ENCODE data around the gene RIPK3. TPM values are rescaled to one million over a fixed set of nuclear protein-coding genes. Genes with fewer than 3 reads are reported as not detected.
"Not testable (repeated sequence)": the region's sequence is repeated elsewhere in the genome, so short reads cannot be mapped to it uniquely, and the experiment has no call there.

Gene RIPK3
- 10 to 100 TPM; 13.5 to 21.4 (median 16.0) TPM for polyA plus RNA-seq

DNA sequence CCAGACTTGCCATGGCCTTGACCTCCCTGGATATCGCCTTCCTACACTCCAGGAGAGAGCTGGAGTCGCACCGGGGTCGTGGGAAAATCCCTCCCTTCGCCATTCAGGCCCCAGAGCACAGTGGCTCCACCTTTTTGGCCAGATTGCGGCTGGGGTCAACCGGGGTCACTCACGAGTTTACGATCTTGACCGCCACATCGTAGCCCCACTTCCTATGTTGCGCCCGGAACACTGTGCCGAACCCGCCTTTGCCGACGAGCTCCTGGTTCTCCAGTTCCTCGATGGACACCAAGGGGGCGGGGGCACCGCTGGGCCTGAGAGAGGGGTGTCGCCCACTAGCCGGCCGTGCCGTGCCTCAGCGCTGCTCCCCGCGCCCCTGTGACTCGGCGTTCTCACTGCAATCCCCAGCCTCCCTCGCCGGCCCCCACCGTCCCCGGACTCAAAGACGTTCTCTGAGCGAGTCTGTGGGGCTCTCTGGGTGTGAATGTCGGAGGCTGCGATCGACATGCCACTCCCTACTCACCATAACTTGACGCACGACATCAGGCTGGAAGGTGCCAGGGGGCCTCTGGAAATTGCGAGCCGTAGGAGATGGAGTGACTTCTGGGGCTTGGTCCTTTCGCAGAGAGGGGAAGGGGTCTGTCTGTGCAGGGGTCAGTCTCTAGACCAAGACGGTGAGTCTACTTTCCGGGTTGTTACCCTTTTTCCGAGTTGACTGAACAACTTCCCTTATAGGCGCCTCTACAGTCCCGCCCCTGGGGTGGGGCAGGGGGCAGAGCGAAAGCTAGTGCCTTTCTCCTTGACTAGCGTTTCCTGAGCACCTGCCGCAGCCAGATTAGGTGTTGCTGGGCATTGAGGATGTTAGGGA lies at the start of gene RIPK3:
Gene RIPK3 (minus strand): TSS at position 708 of the 868 bp plus-strand sequence. CDS start 165 bp downstream, at position 543.
- Mint-ChIP-seq H3K4me3 (peak within 1 kb of the TSS; percentile 96 to 97 (median 96)), H3K27me3 (ENCODE audit: low read depth in 3 of 3) (peaks cover 4 to 21% (median 4%) of the 10 kb centered on the region in 3 donors), H3K9me3 (no peaks in the 10 kb centered on the region), H3K36me3 (peaks cover 11 to 28% (median 15%) of the 10 kb centered on the region in 3 donors), H3K27ac (peak within 1 kb of the TSS; percentile 85 to 97 (median 93)), H3K4me1 (peaks cover 35 to 39% of the 10 kb centered on the region in 2 donors)
- DNase-seq, result peak; percentile 52 to 57 (median 54)

DNA sequence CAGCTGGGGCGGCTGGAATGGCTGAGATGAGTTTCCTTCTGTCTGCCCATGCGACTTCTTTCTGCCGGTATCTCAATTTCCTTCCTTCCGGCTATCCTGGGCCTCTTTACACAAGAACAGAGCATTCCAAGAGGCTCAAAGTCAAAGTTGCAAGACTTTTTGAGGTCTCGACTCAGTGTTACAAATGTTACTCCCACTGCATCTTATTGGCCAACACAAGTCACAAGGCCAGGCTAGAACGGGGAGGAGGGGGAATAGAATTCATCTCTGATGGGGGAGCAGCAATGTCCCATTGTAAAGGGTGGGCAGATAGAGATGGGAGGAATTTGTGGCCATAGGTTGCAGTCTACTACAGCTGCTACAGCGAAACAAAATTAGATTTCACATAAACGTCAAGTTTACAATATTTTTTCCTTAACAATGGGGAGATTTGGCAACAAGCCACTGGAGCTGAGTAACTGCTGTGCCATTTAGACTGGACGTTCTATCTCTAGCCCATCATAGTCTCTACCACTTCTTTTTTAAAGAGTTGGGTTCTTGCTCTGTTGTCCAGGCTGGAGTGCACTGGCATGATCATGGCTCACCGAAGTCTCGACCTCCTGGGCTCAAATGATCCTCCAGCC lies 49.5 kb upstream of the RIPK3 start:
- Mint-ChIP-seq H3K9me3 (no peaks in the 10 kb centered on the region), H3K27ac (no peak overlapping the region), H3K36me3 (no peaks in the 10 kb centered on the region), H3K27me3 (ENCODE audit: low read depth in 3 of 3) (peaks cover 2 to 10% (median 4%) of the 10 kb centered on the region in 3 donors), H3K4me1 (no peaks in the 10 kb centered on the region), H3K4me3 (no peak overlapping the region)
- DNase-seq, result no peak

DNA sequence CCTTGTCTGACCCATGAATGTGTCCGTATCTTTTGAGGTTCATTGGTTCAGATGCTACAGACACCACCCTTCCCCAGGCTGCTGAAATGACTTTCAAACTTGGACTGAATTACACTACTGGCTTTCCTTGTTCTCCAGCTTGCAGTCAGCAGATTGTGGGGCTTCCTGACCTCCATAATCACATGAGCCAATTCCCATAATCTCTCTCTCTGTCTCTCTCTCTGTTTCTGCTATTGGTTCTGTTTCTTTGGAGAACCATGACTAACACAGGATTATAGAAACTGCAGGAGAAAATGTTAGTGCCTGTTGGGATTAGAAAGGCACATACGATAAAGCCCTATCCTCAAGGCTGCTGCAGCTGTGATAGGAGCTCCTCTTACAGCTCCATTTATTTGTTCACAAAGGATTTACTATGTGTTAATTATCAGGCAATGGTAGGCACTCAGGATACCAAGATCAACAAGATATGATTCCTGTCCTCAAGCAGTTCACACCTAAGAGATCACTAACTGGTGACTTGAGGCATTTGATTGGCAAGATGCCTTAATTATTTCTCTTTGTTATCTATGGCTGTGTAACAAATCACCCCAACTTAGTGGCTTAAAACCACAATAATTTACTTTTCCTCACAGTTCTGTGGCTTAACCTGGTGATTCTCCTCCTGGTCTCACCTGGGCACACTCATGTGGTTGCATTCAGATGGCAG lies 48.8 kb upstream of the RIPK3 start:
- Mint-ChIP-seq H3K27ac (no peak overlapping the region), H3K4me1 (no peaks in the 10 kb centered on the region), H3K36me3 (no peaks in the 10 kb centered on the region), H3K9me3 (no peaks in the 10 kb centered on the region), H3K27me3 (ENCODE audit: low read depth in 3 of 3) (peaks cover 2 to 10% (median 4%) of the 10 kb centered on the region in 3 donors), H3K4me3 (no peak overlapping the region)
- no peak for DNase-seq

DNA sequence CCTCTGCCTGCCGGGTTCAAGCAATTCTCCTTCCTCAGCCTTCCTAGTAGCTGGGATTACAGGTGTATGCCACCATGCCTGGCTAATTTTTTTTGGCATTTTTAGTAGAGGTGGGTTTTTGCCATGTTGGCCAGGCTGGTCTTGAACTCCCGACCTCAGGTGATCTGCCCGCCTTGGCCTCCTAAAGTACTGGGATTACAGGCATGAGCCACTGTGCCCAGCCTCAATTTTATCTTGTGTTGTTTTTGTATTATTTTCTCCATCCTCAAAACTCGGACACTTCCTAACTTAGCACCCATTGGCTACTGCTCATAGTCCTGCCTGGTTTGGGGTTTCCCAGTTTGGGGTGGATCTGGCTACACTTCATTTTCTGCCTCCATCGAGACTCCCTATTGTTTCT lies 47.8 kb upstream of the RIPK3 start:
- not testable (repeated sequence) for H3K27me3 Mint-ChIP-seq (ENCODE audit: low read depth in 3 of 3); H3K4me3 Mint-ChIP-seq

DNA sequence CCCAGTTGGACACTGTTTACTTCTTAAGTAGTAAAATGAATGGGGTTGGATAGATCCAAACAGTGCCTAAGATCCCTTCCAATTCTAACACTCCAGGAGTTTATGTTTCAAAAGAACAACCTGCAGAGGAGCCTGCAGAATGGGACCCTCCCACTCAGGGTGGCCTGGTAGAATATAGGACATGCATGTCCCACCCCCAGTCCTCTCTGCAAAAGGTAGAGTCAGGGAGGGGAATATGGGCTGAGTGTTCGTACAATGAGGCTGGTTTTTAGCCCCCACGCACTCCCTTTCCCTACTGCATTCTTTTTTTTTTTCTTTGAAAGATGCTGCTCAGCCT lies 47.2 kb upstream of the RIPK3 start:
- Mint-ChIP-seq H3K27me3 (ENCODE audit: low read depth in 3 of 3) (peaks cover 2 to 10% (median 4%) of the 10 kb centered on the region in 3 donors), H3K36me3 (no peaks in the 10 kb centered on the region), H3K4me3 (no peak overlapping the region), H3K27ac (no peak overlapping the region), H3K9me3 (no peaks in the 10 kb centered on the region), H3K4me1 (no peaks in the 10 kb centered on the region)
- DNase-seq, result no peak

More for the DNA sequence above, 47.8 kb upstream of the RIPK3 start:
- not testable (repeated sequence) for H3K36me3 Mint-ChIP-seq, DNase-seq, H3K27ac Mint-ChIP-seq, H3K4me1 Mint-ChIP-seq, H3K9me3 Mint-ChIP-seq

DNA sequence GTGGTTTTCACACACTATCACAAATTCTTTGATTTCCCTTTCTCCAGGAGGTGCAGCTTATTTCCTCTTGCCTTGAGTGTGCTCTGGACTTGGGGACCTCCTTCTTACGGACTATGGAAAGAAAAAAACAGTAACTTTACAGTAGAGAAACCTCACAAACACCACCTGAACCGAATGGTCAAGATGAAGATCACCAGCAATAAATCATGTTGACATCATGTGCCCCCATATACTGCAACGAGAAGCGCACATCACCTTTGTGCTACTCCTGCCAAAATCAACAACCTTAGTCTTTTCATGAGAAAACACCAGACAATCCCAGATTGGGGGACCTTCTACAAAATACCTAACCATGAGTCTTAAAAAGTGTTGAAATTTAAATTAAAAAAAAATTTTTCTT lies 45.7 kb upstream of the RIPK3 start:
- no peaks in the 10 kb centered on the region for H3K9me3 Mint-ChIP-seq
- H3K27ac Mint-ChIP-seq, result no peak overlapping the region
- H3K4me1 Mint-ChIP-seq, result no peaks in the 10 kb centered on the region
- no peak for DNase-seq
- no peak overlapping the region for H3K4me3 Mint-ChIP-seq
- H3K27me3 Mint-ChIP-seq (ENCODE audit: low read depth in 3 of 3), result peaks cover 4 to 7% (median 5%) of the 10 kb centered on the region in 3 donors
- no peaks in the 10 kb centered on the region for H3K36me3 Mint-ChIP-seq

DNA sequence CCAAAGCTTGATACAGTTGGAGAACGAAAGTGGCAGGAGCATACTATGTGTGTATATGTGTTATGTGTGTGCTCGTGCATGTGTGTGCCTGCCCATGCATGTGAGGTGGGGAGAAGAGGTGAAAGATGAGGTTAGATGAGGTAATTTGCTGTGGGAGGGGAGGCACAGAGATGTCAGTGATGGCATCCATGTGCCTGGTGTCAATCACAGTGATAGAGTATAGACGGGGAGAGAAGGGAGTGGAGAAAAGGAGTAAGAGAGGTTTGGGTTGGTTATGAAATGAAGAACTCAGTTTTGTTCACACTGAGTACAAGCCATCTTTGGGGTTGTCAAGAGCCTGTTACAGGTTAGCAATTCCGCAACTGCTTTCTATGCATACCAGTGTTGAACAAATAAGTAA lies 44.4 kb upstream of the RIPK3 start:
- no peaks in the 10 kb centered on the region for H3K36me3 Mint-ChIP-seq
- H3K27me3 Mint-ChIP-seq (ENCODE audit: low read depth in 3 of 3), result peaks cover 3 to 5% (median 3%) of the 10 kb centered on the region in 3 donors
- DNase-seq, result no peak
- H3K27ac Mint-ChIP-seq, result no peak overlapping the region
- no peak overlapping the region for H3K4me3 Mint-ChIP-seq
- no peaks in the 10 kb centered on the region for H3K4me1 Mint-ChIP-seq
- no peaks in the 10 kb centered on the region for H3K9me3 Mint-ChIP-seq

DNA sequence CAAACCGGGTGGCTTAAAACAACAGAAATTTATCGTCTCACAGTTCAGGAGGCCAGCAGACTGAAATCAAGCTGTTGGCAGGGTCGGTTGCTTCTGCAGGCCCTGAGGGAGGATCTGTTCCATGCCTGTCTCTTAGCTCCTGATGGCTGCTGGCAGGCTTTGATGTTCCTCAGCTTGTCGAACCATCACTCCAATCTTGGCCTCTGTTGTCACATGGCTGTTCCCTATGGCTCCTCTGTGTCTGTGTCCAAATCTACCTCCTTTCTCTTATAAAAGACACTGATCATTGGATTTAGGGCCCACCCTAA lies 42.2 kb upstream of the RIPK3 start:
- H3K36me3 Mint-ChIP-seq, result no peaks in the 10 kb centered on the region
- H3K27ac Mint-ChIP-seq, result no peak overlapping the region
- no peak for DNase-seq
- H3K27me3 Mint-ChIP-seq (ENCODE audit: low read depth in 3 of 3), result peaks cover 2 to 4% (median 3%) of the 10 kb centered on the region in 3 donors
- H3K9me3 Mint-ChIP-seq, result no peaks in the 10 kb centered on the region
- H3K4me1 Mint-ChIP-seq, result no peaks in the 10 kb centered on the region
- no peak overlapping the region for H3K4me3 Mint-ChIP-seq

DNA sequence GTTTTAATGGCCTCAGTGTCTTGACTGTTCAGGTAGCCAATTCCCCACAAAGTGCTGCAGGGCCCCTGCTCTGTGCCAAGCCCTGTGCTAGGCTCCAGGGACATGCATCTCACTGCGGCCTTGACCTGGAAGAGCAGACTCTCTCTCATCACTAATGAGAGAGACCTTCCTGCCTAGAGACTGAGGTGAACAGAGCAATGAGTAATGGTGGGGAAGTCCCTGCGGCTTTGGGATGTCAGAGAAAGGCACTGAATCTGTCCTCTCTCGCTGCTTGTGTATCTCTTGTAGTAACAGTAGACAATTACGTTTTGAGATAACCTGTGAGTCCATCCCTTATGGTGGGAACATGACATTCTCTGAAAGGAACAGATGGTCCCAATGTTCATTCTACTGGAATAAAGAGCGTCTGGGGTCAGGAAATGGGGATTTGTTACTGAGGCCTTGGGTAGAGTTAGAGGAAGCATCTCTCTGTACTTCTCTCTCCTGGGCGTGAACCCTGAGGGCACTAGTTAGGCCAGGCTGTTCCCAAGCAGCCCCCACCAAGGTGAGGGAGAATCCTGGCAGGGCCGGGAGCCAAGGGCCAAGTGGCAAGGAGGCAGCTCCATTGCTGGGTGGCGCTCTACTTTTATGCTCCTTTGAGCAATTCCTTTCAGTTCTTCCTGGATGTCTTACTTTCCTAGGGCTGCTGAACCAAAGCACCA lies 41.7 kb upstream of the RIPK3 start:
- DNase-seq, result no peak
- Mint-ChIP-seq H3K9me3 (no peaks in the 10 kb centered on the region), H3K27me3 (ENCODE audit: low read depth in 3 of 3) (peaks cover 2 to 5% (median 3%) of the 10 kb centered on the region in 3 donors), H3K36me3 (no peaks in the 10 kb centered on the region), H3K4me1 (no peaks in the 10 kb centered on the region), H3K4me3 (no peak overlapping the region), H3K27ac (no peak overlapping the region)

DNA sequence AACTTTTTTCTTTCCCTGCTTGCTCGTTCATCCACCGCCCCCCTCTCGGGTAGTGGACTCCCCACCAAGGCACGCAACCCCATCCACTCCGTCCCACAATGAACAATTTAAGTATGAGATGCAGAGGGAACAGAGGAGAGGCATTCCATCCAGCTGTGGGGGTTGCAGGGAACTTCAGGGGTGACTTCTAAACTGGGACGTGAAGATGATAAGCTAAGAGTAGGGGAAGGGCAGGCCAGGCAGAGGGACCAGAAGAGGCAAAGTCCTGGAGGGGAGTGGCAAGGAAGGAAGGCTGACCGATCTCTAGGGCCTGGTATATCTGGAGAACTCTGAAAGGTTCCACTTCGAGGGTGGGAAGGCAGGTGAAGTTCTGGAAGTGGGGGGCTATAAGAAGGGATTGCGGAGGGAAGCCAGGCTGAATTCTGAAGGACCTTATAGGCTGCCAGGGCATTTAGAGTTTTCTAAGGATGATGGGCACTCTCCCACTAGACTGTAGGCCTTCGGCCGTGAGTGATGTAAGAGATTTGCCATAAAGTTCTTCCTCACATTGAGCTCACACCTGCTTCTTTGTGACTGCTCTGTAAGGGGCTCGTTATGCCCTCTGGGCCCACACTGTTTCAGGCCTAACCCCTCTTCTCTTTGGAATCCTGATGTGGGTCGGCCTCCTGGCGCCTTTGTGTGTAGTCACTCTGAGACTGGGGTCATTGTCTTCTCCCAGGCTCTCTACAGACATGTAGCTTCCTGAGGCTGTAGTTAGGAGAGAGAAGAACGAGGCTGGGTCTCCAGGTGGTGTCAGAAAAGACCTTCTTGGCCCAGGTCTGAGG lies 40.3 kb upstream of the RIPK3 start:
- no peak for DNase-seq
- H3K9me3 Mint-ChIP-seq, result no peaks in the 10 kb centered on the region
- H3K27ac Mint-ChIP-seq, result no peak overlapping the region
- peaks cover 2 to 5% (median 3%) of the 10 kb centered on the region in 3 donors for H3K27me3 Mint-ChIP-seq (ENCODE audit: low read depth in 3 of 3)
- H3K36me3 Mint-ChIP-seq, result no peaks in the 10 kb centered on the region
- no peaks in the 10 kb centered on the region for H3K4me1 Mint-ChIP-seq
- no peak overlapping the region for H3K4me3 Mint-ChIP-seq

DNA sequence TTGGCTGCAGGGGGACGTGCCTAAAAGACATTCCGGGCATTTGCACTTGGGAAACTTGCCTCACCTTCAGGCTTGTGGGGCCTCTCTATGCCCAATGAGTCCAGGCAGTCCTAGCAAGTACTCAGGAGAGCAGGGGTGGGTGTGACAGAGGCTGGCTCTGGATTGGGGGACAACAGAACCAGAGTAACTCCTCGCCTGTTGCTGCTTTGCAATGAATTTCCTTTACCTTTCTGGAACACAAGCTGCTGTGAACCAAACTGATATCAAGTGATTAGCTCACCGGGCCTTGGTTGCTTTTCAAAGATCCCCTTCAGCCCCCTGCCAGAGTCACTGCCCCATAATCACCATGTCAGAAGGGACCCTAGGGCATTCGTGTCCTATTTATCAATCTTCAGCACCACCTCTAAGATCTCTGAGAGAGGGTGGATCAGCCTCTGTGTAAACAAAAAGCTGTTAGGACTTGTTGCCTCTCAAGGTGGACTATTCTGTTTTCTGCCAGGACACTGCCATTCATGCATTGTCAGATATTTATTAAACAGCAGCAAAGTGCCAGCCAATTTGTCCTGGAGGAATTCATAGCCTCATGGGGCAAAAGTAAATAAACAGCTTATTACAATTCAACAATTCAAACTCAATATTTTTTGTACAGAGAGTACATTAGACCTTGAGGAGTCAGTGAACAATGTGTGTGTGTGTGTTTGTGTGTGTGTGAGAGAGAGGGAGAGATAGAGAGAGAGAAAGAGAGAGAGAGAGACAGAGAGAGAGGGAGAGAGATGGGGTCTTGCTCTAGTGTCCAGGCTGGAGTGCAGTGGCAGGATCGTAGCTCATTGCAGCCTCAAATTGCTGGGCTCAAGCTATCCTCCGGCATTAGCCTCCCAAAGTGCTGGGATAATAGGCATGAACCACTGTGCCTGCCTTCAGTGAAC lies 39.5 kb upstream of the RIPK3 start:
- DNase-seq, result no peak
- Mint-ChIP-seq H3K36me3 (no peaks in the 10 kb centered on the region), H3K27ac (no peak overlapping the region), H3K4me1 (no peaks in the 10 kb centered on the region), H3K9me3 (no peaks in the 10 kb centered on the region), H3K27me3 (ENCODE audit: low read depth in 3 of 3) (peaks cover 2 to 5% (median 3%) of the 10 kb centered on the region in 3 donors), H3K4me3 (no peak overlapping the region)

DNA sequence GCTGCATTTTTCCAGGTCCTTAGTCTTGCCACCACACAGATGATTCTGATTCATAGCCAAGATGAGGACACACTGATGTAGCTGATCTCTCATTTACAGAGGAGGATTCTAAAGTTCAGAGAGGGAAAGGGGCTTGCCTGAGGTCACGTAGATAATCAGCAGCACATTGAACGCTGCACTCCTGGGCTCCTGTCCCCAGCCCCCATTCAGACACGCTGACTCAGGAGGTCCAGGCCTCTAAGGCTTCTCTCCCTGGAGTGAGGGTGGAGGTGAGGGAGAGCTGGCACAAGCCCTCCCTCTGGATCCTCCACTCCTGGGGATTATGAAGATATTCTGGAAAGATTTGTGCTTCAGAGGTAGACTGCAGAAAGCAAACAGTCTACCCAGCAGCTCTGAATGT lies 38.5 kb upstream of the RIPK3 start:
- Mint-ChIP-seq H3K27me3 (ENCODE audit: low read depth in 3 of 3) (peaks cover 2 to 5% (median 3%) of the 10 kb centered on the region in 3 donors), H3K36me3 (no peaks in the 10 kb centered on the region), H3K4me1 (no peaks in the 10 kb centered on the region), H3K27ac (no peak overlapping the region), H3K4me3 (no peak overlapping the region), H3K9me3 (no peaks in the 10 kb centered on the region)
- DNase-seq, result no peak
